ENCODE data around the gene PSMA8.
A peak's percentile ranks its signal among the peaks of the same experiment; 100 is the strongest.
"Not testable (repeated sequence)": the region's sequence is repeated elsewhere in the genome, so short reads cannot be mapped to it uniquely, and the experiment has no call there.

Gene PSMA8

GRCh38 chr18:26196605-26197004 lies 62.9 kb downstream of the PSMA8 start:
- no peak overlapping the region for H3K27ac Mint-ChIP-seq
- no peaks in the 10 kb centered on the region for H3K9me3 Mint-ChIP-seq
- peaks cover 6% of the 10 kb centered on the region for H3K4me1 Mint-ChIP-seq
- DNase-seq (ENCODE audit: low spot score in 2 of 2) (no peak), ATAC-seq (ENCODE audit: low read depth) (no peak)
- H3K36me3 Mint-ChIP-seq, result no peaks in the 10 kb centered on the region
- H3K27me3 Mint-ChIP-seq, result no peaks in the 10 kb centered on the region
- no peak overlapping the region for H3K4me3 Mint-ChIP-seq

- H3K36me3 Mint-ChIP-seq; H3K4me1 Mint-ChIP-seq; H3K27me3 Mint-ChIP-seq; DNase-seq (ENCODE audit: low spot score in 2 of 2); H3K4me3 Mint-ChIP-seq; H3K27ac Mint-ChIP-seq; H3K9me3 Mint-ChIP-seq; ATAC-seq (ENCODE audit: low read depth): not testable (repeated sequence)
Observed at GRCh38 chr18:26202001-26202400, 68.3 kb downstream of the PSMA8 start.

GRCh38 chr18:26205318-26205717 lies 71.6 kb downstream of the PSMA8 start:
- ATAC-seq (ENCODE audit: low read depth), result no peak
- peaks cover 8% of the 10 kb centered on the region for H3K4me1 Mint-ChIP-seq

GRCh38 chr18:26206488-26206887 lies 72.8 kb downstream of the PSMA8 start:
- H3K4me3 Mint-ChIP-seq, result no peak overlapping the region
- H3K9me3 Mint-ChIP-seq, result no peaks in the 10 kb centered on the region
- DNase-seq (ENCODE audit: low spot score in 2 of 2) (no peak), ATAC-seq (ENCODE audit: low read depth) (no peak)
- no peak overlapping the region for H3K27ac Mint-ChIP-seq
- H3K27me3 Mint-ChIP-seq, result no peaks in the 10 kb centered on the region
- H3K36me3 Mint-ChIP-seq, result no peaks in the 10 kb centered on the region
- peaks cover 8% of the 10 kb centered on the region for H3K4me1 Mint-ChIP-seq

More at GRCh38 chr18:26205318-26205717, 71.6 kb downstream of the PSMA8 start:
- DNase-seq (ENCODE audit: low spot score in 2 of 2), result no peak
- Mint-ChIP-seq H3K4me3 (no peak overlapping the region), H3K36me3 (no peaks in the 10 kb centered on the region), H3K9me3 (no peaks in the 10 kb centered on the region), H3K27ac (peak overlapping the region; percentile 62), H3K27me3 (no peaks in the 10 kb centered on the region)

GRCh38 chr18:26207937-26208336 lies 74.3 kb downstream of the PSMA8 start:
- peaks cover 8% of the 10 kb centered on the region for H3K4me1 Mint-ChIP-seq
- no peaks in the 10 kb centered on the region for H3K27me3 Mint-ChIP-seq
- no peak overlapping the region for H3K27ac Mint-ChIP-seq
- ATAC-seq (ENCODE audit: low read depth), result no peak
- no peaks in the 10 kb centered on the region for H3K9me3 Mint-ChIP-seq
- DNase-seq (ENCODE audit: low spot score in 2 of 2), result no peak
- no peak overlapping the region for H3K4me3 Mint-ChIP-seq
- no peaks in the 10 kb centered on the region for H3K36me3 Mint-ChIP-seq

GRCh38 chr18:26208977-26209376 lies 75.3 kb downstream of the PSMA8 start:
- no peaks in the 10 kb centered on the region for H3K27me3 Mint-ChIP-seq
- H3K4me1 Mint-ChIP-seq, result peaks cover 8% of the 10 kb centered on the region
- H3K4me3 Mint-ChIP-seq, result no peak overlapping the region
- ATAC-seq (ENCODE audit: low read depth), result no peak
- H3K36me3 Mint-ChIP-seq, result no peaks in the 10 kb centered on the region
- no peak overlapping the region for H3K27ac Mint-ChIP-seq
- no peak for DNase-seq (ENCODE audit: low spot score in 2 of 2)
- H3K9me3 Mint-ChIP-seq, result no peaks in the 10 kb centered on the region

GRCh38 chr18:26210147-26210546 lies 76.5 kb downstream of the PSMA8 start:
- no peak for DNase-seq (ENCODE audit: low spot score in 2 of 2)
- ATAC-seq (ENCODE audit: low read depth), result no peak
- Mint-ChIP-seq H3K27ac (no peak overlapping the region), H3K9me3 (no peaks in the 10 kb centered on the region), H3K4me1 (peaks cover 11% of the 10 kb centered on the region), H3K36me3 (no peaks in the 10 kb centered on the region), H3K27me3 (no peaks in the 10 kb centered on the region), H3K4me3 (no peak overlapping the region)

- no peaks in the 10 kb centered on the region for H3K27me3 Mint-ChIP-seq
- H3K4me3 Mint-ChIP-seq, result peak overlapping the region; percentile 81
- H3K36me3 Mint-ChIP-seq, result no peaks in the 10 kb centered on the region
- no peaks in the 10 kb centered on the region for H3K9me3 Mint-ChIP-seq
- H3K27ac Mint-ChIP-seq, result peak overlapping the region; percentile 84
- ATAC-seq (ENCODE audit: low read depth) (peak; percentile 95), DNase-seq (ENCODE audit: low spot score in 2 of 2) (peak in 1 of 2 donors; percentile 30)
- H3K4me1 Mint-ChIP-seq, result peaks cover 10% of the 10 kb centered on the region
Observed at GRCh38 chr18:26215247-26215970, 81.7 kb downstream of the PSMA8 start.

- Mint-ChIP-seq H3K4me3 (peak overlapping the region; percentile 48), H3K9me3 (no peaks in the 10 kb centered on the region), H3K4me1 (peaks cover 22% of the 10 kb centered on the region), H3K27ac (peak overlapping the region; percentile 98), H3K36me3 (no peaks in the 10 kb centered on the region), H3K27me3 (no peaks in the 10 kb centered on the region)
- ATAC-seq (ENCODE audit: low read depth) (no peak), DNase-seq (ENCODE audit: low spot score in 2 of 2) (no peak)
Observed at GRCh38 chr18:26225022-26225693, 91.5 kb downstream of the PSMA8 start.

GRCh38 chr18:26225915-26226228 lies 92.2 kb downstream of the PSMA8 start:
- Mint-ChIP-seq H3K4me1 (peaks cover 24% of the 10 kb centered on the region), H3K4me3 (peak overlapping the region; percentile 96), H3K36me3 (no peaks in the 10 kb centered on the region), H3K27ac (peak overlapping the region; percentile 98), H3K9me3 (no peaks in the 10 kb centered on the region), H3K27me3 (no peaks in the 10 kb centered on the region)
- ATAC-seq (ENCODE audit: low read depth), result no peak
- no peak for DNase-seq (ENCODE audit: low spot score in 2 of 2)

- Mint-ChIP-seq H3K27ac (peak within 1 kb of the TSS; percentile 98), H3K9me3 (no peaks in the 10 kb centered on the region), H3K27me3 (no peaks in the 10 kb centered on the region), H3K4me1 (peaks cover 24% of the 10 kb centered on the region), H3K36me3 (no peaks in the 10 kb centered on the region), H3K4me3 (peak within 1 kb of the TSS; percentile 96)
- peak; percentile 95 to 97 for DNase-seq (ENCODE audit: low spot score in 2 of 2)
- ATAC-seq (ENCODE audit: low read depth), result peak; percentile 88
Observed at GRCh38 chr18:26226229-26227050, 92.8 kb downstream of the PSMA8 start, which contains the start of gene TAF4B. TSS of gene TAF4B (plus strand) at chr18:26226445. CDS start at chr18:26226934, 489 bp downstream.

GRCh38 chr18:26227051-26227670 lies 93.5 kb downstream of the PSMA8 start:
- no peaks in the 10 kb centered on the region for H3K9me3 Mint-ChIP-seq
- H3K27ac Mint-ChIP-seq, result peak overlapping the region; percentile 98
- H3K4me1 Mint-ChIP-seq, result peaks cover 24% of the 10 kb centered on the region
- ATAC-seq (ENCODE audit: low read depth) (no peak), DNase-seq (ENCODE audit: low spot score in 2 of 2) (no peak)
- H3K36me3 Mint-ChIP-seq, result no peaks in the 10 kb centered on the region
- H3K4me3 Mint-ChIP-seq, result peak overlapping the region; percentile 96
- H3K27me3 Mint-ChIP-seq, result no peaks in the 10 kb centered on the region

GRCh38 chr18:26228562-26229260 lies 95.0 kb downstream of the PSMA8 start:
- no peaks in the 10 kb centered on the region for H3K27me3 Mint-ChIP-seq
- peak overlapping the region; percentile 96 for H3K4me3 Mint-ChIP-seq
- no peaks in the 10 kb centered on the region for H3K36me3 Mint-ChIP-seq
- ATAC-seq (ENCODE audit: low read depth), result no peak
- H3K27ac Mint-ChIP-seq, result peak overlapping the region; percentile 98
- H3K9me3 Mint-ChIP-seq, result no peaks in the 10 kb centered on the region
- no peak for DNase-seq (ENCODE audit: low spot score in 2 of 2)
- peaks cover 37% of the 10 kb centered on the region for H3K4me1 Mint-ChIP-seq

All from memory B cell (primary cell).